SJSA1 (cell line): ENCODE measurements around the gene CEP83. TPM values are rescaled to one million over a fixed set of nuclear protein-coding genes. Genes with fewer than 3 reads are reported as not detected.

ENCODE experiments used
- DNase-seq, 2 experiments: peaks; one replicate each; pipeline ENCODE4 v3.0.0-alpha.2; 2015 to 2020; ENCODE audit warnings: low spot score in 2 of 2, low read depth in 1 of 2
- H3K27ac ChIP-seq: fragments of 250-450 bp; sonication (Bioruptor Pico); 2 replicates; pipeline ENCODE4 v1.5.1; 2020; ENCODE audit warnings: mild to moderate bottlenecking, moderate library complexity
- H3K27me3 ChIP-seq: fragments of 250-450 bp; sonication (Bioruptor Pico); replicated peaks from 2 replicates; pipeline ENCODE4 v1.5.1; 2020; ENCODE audit warnings: mild to moderate bottlenecking, moderate library complexity
- H3K36me3 ChIP-seq: fragments of 250-450 bp; sonication (Bioruptor Pico); 2 replicates; pipeline ENCODE4 v1.5.1; 2020; ENCODE audit warnings: mild to moderate bottlenecking
- H3K4me1 ChIP-seq: fragments of 250-450 bp; sonication (Bioruptor Pico); replicated peaks from 2 replicates; pipeline ENCODE4 v1.6.1; 2021; ENCODE audit warnings: mild to moderate bottlenecking
- H3K4me3 ChIP-seq: fragments of 250-450 bp; sonication (Bioruptor Pico); 2 replicates; pipeline ENCODE4 v1.5.1; 2020; ENCODE audit warnings: mild to moderate bottlenecking
- H3K9me3 ChIP-seq: fragments of 250-450 bp; sonication (Bioruptor Pico); replicated peaks from 2 replicates; pipeline ENCODE4 v1.5.1; 2020; ENCODE audit warnings: mild to moderate bottlenecking
- total RNA-seq: library from RNA; depleted of rRNA; stranded (reverse); fragments of >200 nt; shearing (Covaris generic); gene quantifications from 2 replicates; pipeline ENCODE4 v1.2.3, GENCODE V29; 2014; rRNA removed

Gene CEP83
- 9.9 and 15.7 TPM in 2 replicates for total RNA-seq

- peak; percentile 95 for DNase-seq
- Histone ChIP-seq H3K4me3 (peak within 1 kb of the TSS; percentile 70), H3K27me3 (no peaks in the 10 kb centered on the region), H3K4me1 (peaks cover 14% of the 10 kb centered on the region), H3K27ac (peak within 1 kb of the TSS; percentile 88), H3K9me3 (no peaks in the 10 kb centered on the region), H3K36me3 (peaks cover 3% of the 10 kb centered on the region; the same call in 1 of the 2 replicates)
Measured at GRCh38 chr12:94459728-94460615, at the start of gene CEP83. Gene CEP83, minus strand, starts transcription at chr12:94459867. Its CDS starts 47,377 bp downstream, at chr12:94412490.

- no peaks in the 10 kb centered on the region for H3K36me3 ChIP-seq
- H3K4me1 ChIP-seq = no peaks in the 10 kb centered on the region
- no peak overlapping the region for H3K27ac ChIP-seq
- H3K9me3 ChIP-seq = no peaks in the 10 kb centered on the region
- no peak for DNase-seq
- H3K27me3 ChIP-seq = no peaks in the 10 kb centered on the region
- no peak overlapping the region for H3K4me3 ChIP-seq
Measured at GRCh38 chr12:94509317-94509716, 49.6 kb upstream of the CEP83 start.

DNA sequence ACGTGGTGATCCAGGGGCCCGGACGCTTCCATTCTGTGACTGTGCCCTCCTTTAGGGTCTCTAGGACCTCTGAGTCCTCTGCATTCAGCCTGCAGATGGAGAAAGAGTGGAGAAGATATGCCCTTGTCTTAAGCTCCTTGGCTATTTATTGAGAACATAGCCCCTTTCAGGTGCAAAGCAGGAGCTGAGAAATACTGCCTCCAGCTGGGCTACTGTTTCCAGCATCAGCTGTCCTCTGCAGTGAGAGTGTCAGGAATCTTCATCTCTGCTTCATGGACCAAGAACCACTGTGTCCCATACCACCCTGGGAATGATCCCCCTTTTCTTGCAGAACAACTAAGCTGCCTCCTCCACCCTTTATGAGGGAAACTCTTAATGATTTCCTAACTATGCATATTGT, 47.8 kb upstream of the CEP83 start:
- Histone ChIP-seq H3K27me3 (no peaks in the 10 kb centered on the region), H3K27ac (no peak overlapping the region), H3K9me3 (no peaks in the 10 kb centered on the region), H3K4me3 (no peak overlapping the region), H3K36me3 (no peaks in the 10 kb centered on the region), H3K4me1 (no peaks in the 10 kb centered on the region)
- DNase-seq = no peak

- no peak for DNase-seq
- H3K36me3 ChIP-seq = no peaks in the 10 kb centered on the region
Measured at GRCh38 chr12:94504386-94504785, 44.7 kb upstream of the CEP83 start.

DNA sequence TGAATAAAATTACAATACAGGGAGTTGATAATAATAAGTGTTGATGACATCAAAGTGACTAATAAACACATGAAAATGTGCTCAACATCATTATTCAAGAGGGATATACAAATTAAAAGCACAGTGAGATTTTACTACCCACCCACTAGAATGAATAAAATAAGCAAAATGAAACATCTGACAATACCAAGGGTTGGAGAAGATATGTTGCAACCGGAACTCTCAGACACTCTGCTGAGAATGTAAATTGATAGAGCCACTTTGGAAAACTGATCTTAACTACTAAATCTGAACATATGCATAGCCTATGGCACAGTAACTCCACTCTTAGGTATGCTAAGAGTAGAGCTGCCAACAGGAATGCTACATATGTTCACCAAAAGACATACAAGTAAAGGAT, 44.0 kb upstream of the CEP83 start:
- DNase-seq = no peak
- no peak overlapping the region for H3K27ac ChIP-seq
- no peak overlapping the region for H3K4me3 ChIP-seq
- no peaks in the 10 kb centered on the region for H3K36me3 ChIP-seq
- H3K27me3 ChIP-seq = no peaks in the 10 kb centered on the region
- no peaks in the 10 kb centered on the region for H3K4me1 ChIP-seq
- H3K9me3 ChIP-seq = no peaks in the 10 kb centered on the region

More at GRCh38 chr12:94504386-94504785, 44.7 kb upstream of the CEP83 start:
- Histone ChIP-seq H3K27me3 (no peaks in the 10 kb centered on the region), H3K9me3 (no peaks in the 10 kb centered on the region), H3K4me1 (no peaks in the 10 kb centered on the region), H3K27ac (no peak overlapping the region), H3K4me3 (no peak overlapping the region)

- no peaks in the 10 kb centered on the region for H3K27me3 ChIP-seq
- no peaks in the 10 kb centered on the region for H3K4me1 ChIP-seq
- no peaks in the 10 kb centered on the region for H3K36me3 ChIP-seq
- no peak for DNase-seq
- no peak overlapping the region for H3K27ac ChIP-seq
- no peak overlapping the region for H3K4me3 ChIP-seq
- H3K9me3 ChIP-seq = no peaks in the 10 kb centered on the region
Measured at GRCh38 chr12:94500831-94501567, 41.3 kb upstream of the CEP83 start.

GRCh38 chr12:94498698-94499097, 39.0 kb upstream of the CEP83 start:
- Histone ChIP-seq H3K27ac (no peak overlapping the region), H3K9me3 (no peaks in the 10 kb centered on the region), H3K27me3 (no peaks in the 10 kb centered on the region), H3K36me3 (no peaks in the 10 kb centered on the region), H3K4me1 (no peaks in the 10 kb centered on the region), H3K4me3 (no peak overlapping the region)
- DNase-seq = no peak

DNA sequence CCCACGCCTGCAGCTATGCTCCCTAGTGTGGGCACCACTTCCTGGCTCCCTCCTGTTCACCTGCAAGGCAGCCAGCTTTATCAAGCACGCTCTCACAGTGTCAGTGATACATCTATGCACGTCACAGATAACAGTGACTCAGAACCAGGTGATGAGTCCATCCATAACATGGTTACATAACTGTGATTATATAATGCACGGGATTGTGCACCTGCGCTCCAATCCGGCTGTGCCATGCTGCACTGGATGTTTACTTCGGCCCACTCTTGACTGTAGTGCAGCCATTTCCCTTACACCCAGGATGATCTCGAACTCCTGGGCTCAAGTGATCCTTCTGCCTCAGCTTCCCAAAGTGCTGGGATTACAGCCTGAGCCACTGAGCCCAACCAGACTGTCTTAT, 38.4 kb upstream of the CEP83 start:
- Histone ChIP-seq H3K4me1 (no peaks in the 10 kb centered on the region), H3K27ac (no peak overlapping the region), H3K9me3 (no peaks in the 10 kb centered on the region), H3K27me3 (no peaks in the 10 kb centered on the region), H3K36me3 (no peaks in the 10 kb centered on the region), H3K4me3 (no peak overlapping the region)
- no peak for DNase-seq

DNA sequence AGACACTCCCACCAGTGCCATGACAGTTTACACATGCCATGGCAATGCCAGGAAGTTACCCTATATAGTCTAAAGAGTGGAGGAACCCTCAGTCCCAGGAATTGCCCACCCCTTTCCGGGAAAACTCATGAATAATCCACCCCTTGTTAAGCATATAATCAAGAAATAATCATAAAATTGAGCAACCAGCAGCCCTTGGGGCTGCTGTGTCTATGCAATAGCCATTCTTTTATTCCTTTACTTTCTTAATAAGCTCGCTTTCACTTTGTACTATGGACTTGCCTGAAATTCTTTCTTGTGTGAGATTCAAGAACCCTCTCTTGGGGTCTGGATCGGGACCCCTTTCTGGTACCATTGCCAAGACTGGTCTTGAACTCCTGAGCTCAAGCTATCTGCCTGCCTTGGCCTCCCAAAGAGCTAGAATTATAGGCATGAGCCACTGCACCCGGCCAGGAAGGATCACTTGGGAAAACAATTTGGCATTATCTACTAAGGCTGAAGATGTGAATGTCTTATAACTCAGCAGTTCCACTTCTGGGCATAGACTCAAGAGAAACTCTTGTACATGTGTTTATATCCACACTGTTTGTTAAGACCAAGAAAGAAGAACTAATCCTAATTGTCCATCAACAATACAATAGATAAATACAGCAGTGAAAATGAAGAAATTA, 35.9 kb upstream of the CEP83 start:
- Histone ChIP-seq H3K27ac (no peak overlapping the region), H3K27me3 (no peaks in the 10 kb centered on the region; the same call in 1 of the 2 replicates), H3K9me3 (no peaks in the 10 kb centered on the region), H3K36me3 (no peaks in the 10 kb centered on the region), H3K4me3 (no peak overlapping the region), H3K4me1 (no peaks in the 10 kb centered on the region)
- DNase-seq = no peak

GRCh38 chr12:94491489-94491888, 31.8 kb upstream of the CEP83 start:
- Histone ChIP-seq H3K4me1 (no peaks in the 10 kb centered on the region), H3K27ac (no peak overlapping the region), H3K4me3 (no peak overlapping the region), H3K27me3 (no peaks in the 10 kb centered on the region; the same call in none of the 2 replicates), H3K9me3 (no peaks in the 10 kb centered on the region), H3K36me3 (no peaks in the 10 kb centered on the region)
- DNase-seq = no peak

DNA sequence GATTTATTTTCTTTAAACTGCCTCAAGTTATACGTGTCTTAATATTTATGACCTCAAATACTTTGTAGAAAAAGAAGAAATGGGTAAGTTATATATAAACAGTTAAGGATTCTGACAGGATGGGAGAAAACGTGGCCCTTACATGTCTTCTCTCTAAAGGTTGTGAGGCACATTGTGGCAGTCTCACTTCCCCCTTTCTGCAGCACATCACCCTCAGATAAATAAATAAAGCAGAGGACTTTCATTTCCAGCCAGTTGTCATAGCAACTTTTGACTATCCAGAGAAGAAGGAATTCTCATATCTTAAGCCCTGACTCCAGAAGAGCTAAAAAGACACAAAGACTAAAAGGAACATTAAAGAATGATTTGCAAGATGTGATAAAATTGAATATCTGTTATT, 28.8 kb upstream of the CEP83 start:
- Histone ChIP-seq H3K27ac (no peak overlapping the region), H3K36me3 (no peaks in the 10 kb centered on the region), H3K27me3 (no peaks in the 10 kb centered on the region; the same call in none of the 2 replicates), H3K4me1 (no peaks in the 10 kb centered on the region), H3K9me3 (no peaks in the 10 kb centered on the region), H3K4me3 (no peak overlapping the region)
- DNase-seq = peak in 1 of 2 experiments; percentile 2

- Histone ChIP-seq H3K9me3 (no peaks in the 10 kb centered on the region), H3K27me3 (no peaks in the 10 kb centered on the region), H3K27ac (no peak overlapping the region)
Measured at GRCh38 chr12:94481734-94482133, 22.1 kb upstream of the CEP83 start.

GRCh38 chr12:94469522-94469921, 9.9 kb upstream of the CEP83 start:
- Histone ChIP-seq H3K27ac (no peak overlapping the region), H3K9me3 (no peaks in the 10 kb centered on the region), H3K4me3 (no peak overlapping the region), H3K27me3 (no peaks in the 10 kb centered on the region), H3K36me3 (no peaks in the 10 kb centered on the region), H3K4me1 (no peaks in the 10 kb centered on the region)
- no peak for DNase-seq

More at GRCh38 chr12:94481734-94482133, 22.1 kb upstream of the CEP83 start:
- Histone ChIP-seq H3K4me1 (no peaks in the 10 kb centered on the region), H3K4me3 (no peak overlapping the region), H3K36me3 (no peaks in the 10 kb centered on the region)
- DNase-seq = no peak
